Stimulated activated CD8-positive, alpha-beta memory T cell treated with anti-CD3 and anti-CD28 coated beads, Interleukin-15, amount 100 ng/mL, for 48 hours (primary cell): Measurements from ENCODE around the gene USP24.

Experiments
- DNase-seq, 2 donors: peaks; one replicate each; pipeline ENCODE4 v3.0.0-alpha.2; 2020; ENCODE audit warnings: low read depth in 2 of 2

The USP24 gene

GRCh38 chr1:55156093-55156492 is 59.1 kb downstream of the USP24 start:
- DNase-seq, result no peak

GRCh38 chr1:55155522-55155921 is 59.6 kb downstream of the USP24 start:
- DNase-seq, result no peak

GRCh38 chr1:55154616-55155015 is 60.5 kb downstream of the USP24 start:
- no peak for DNase-seq

GRCh38 chr1:55153031-55153430 is 62.1 kb downstream of the USP24 start:
- DNase-seq, result no peak

- no peak for DNase-seq
Measured at GRCh38 chr1:55150880-55151588, 64.1 kb downstream of the USP24 start.

GRCh38 chr1:55148676-55149075 is 66.5 kb downstream of the USP24 start:
- DNase-seq, result no peak

- no peak for DNase-seq
Measured at GRCh38 chr1:55147524-55147923, 67.6 kb downstream of the USP24 start.

- DNase-seq, result no peak
Measured at GRCh38 chr1:55146781-55147180, 68.4 kb downstream of the USP24 start.

GRCh38 chr1:55144886-55145285 is 70.3 kb downstream of the USP24 start:
- DNase-seq, result no peak

- DNase-seq, result no peak
Measured at GRCh38 chr1:55143684-55144083, 71.5 kb downstream of the USP24 start.

- no peak for DNase-seq
Measured at GRCh38 chr1:55141295-55141893, 73.8 kb downstream of the USP24 start.

- peak; percentile 30 to 55 for DNase-seq
Measured at GRCh38 chr1:55140546-55140983, 74.6 kb downstream of the USP24 start.

- no peak for DNase-seq
Measured at GRCh38 chr1:55140137-55140536, 75.0 kb downstream of the USP24 start.

GRCh38 chr1:55138823-55139222 is 76.3 kb downstream of the USP24 start:
- no peak for DNase-seq

GRCh38 chr1:55134152-55134808 is 80.9 kb downstream of the USP24 start:
- no peak for DNase-seq

- no peak for DNase-seq
Measured at GRCh38 chr1:55131801-55132200, 83.4 kb downstream of the USP24 start.

GRCh38 chr1:55131218-55131617 is 83.9 kb downstream of the USP24 start:
- no peak for DNase-seq

GRCh38 chr1:55129194-55129728 is 85.9 kb downstream of the USP24 start:
- DNase-seq, result no peak

GRCh38 chr1:55128418-55128995 is 86.7 kb downstream of the USP24 start:
- no peak for DNase-seq

GRCh38 chr1:55127827-55128343 is 87.3 kb downstream of the USP24 start:
- DNase-seq, result no peak

- no peak for DNase-seq
Measured at GRCh38 chr1:55124470-55124869, 90.7 kb downstream of the USP24 start.

GRCh38 chr1:55120538-55120937 is 94.6 kb downstream of the USP24 start:
- DNase-seq, result no peak
